ENCODE data around the gene NAV1.

NAV1 gene

DNA sequence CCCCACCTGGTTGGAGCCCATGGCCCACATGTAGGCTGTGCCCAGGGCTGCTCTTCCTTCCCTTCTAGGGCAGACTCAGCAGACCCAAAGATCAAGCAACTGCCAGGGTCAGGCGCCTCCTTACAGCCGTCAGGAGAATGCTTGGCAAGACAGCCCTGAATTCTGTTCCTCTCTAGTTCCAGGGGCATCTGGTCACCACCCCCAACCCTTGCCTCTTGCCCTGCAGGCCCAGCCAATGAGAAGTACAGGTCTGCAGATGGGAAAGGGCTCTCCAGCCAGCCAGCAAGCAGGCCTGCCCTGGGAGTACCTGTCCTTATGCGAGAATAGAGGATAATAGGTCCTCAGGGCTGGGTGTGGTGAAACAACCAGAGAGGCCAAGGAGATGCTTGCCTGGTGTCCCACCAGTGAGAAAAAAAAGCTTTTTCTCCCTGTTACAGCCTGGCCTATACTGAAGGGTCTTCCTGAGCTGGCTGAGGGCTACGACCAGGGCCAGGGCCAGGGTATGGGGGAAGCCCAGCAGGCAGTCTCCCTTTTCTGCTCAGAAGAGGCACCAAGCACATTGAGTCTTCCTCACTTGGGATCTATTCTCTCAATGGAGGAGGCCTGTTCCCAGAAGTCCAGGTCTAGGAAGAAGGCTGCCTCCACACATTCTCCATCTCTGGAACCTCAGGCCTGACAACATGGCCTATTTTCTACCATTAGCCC is 31.4 kb downstream of the NAV1 start:
- H3K9me3 ChIP-seq (ENCODE audit: insufficient read depth, low read depth, low read length): no peaks in the 10 kb centered on the region
- no peak overlapping the region for H4K12ac ChIP-seq (ENCODE audit: low read depth, low read length)
- peaks cover 0 to 2% of the 10 kb centered on the region in 2 experiments for H3K4me1 ChIP-seq (ENCODE audit: control insufficient read depth in 1 of 2, insufficient read depth in 2 of 2, low read length in 2 of 2)
- no peak overlapping the region for H2AK5ac ChIP-seq (ENCODE audit: low read length)
- no peak overlapping the region for H2BK12ac ChIP-seq (ENCODE audit: low read length)
- H2AFZ ChIP-seq (ENCODE audit: insufficient read depth, low read length, poor library complexity): no peak overlapping the region
- no peak overlapping the region for H3K4me3 ChIP-seq (ENCODE audit: low read depth, low read length)
- no peak overlapping the region for H3K23ac ChIP-seq (ENCODE audit: low read length)
- no peaks in the 10 kb centered on the region for H3K27me3 ChIP-seq (ENCODE audit: insufficient read depth, low read length)
- no peak overlapping the region for H4K8ac ChIP-seq (ENCODE audit: low read depth, low read length)
- no peak overlapping the region for H3K14ac ChIP-seq (ENCODE audit: low read length)
- WGBS (ENCODE audit: extremely low coverage, insufficient coverage, insufficient read length): no CpG with 5 or more reads among the region's 4 CpGs
- H3K18ac ChIP-seq (ENCODE audit: low read length): no peak overlapping the region
- H3K4me2 ChIP-seq (ENCODE audit: low read length): no peak overlapping the region
- no peak overlapping the region for H3K27ac ChIP-seq (ENCODE audit: low read depth, low read length)
- no peak overlapping the region for H4K91ac ChIP-seq (ENCODE audit: low read depth, low read length)
- no peak overlapping the region for H3K9ac ChIP-seq (ENCODE audit: low read length)
- H2BK5ac ChIP-seq (ENCODE audit: low read depth, low read length, poor library complexity): no peak overlapping the region
- H3K4ac ChIP-seq (ENCODE audit: low read depth, low read length): no peak overlapping the region
- no peak for DNase-seq
- peaks cover 14 to 21% of the 10 kb centered on the region in 2 experiments for H3K36me3 ChIP-seq (ENCODE audit: control insufficient read depth in 1 of 2, insufficient read depth in 2 of 2, low read length in 2 of 2)
- no peak overlapping the region for H2BK120ac ChIP-seq (ENCODE audit: insufficient read depth, low read length, poor library complexity)
- peaks cover 1% of the 10 kb centered on the region for H3K79me2 ChIP-seq (ENCODE audit: control insufficient read depth, insufficient read depth, low read length, poor library complexity)
- no peaks in the 10 kb centered on the region for H3K79me1 ChIP-seq (ENCODE audit: low read length)

DNA sequence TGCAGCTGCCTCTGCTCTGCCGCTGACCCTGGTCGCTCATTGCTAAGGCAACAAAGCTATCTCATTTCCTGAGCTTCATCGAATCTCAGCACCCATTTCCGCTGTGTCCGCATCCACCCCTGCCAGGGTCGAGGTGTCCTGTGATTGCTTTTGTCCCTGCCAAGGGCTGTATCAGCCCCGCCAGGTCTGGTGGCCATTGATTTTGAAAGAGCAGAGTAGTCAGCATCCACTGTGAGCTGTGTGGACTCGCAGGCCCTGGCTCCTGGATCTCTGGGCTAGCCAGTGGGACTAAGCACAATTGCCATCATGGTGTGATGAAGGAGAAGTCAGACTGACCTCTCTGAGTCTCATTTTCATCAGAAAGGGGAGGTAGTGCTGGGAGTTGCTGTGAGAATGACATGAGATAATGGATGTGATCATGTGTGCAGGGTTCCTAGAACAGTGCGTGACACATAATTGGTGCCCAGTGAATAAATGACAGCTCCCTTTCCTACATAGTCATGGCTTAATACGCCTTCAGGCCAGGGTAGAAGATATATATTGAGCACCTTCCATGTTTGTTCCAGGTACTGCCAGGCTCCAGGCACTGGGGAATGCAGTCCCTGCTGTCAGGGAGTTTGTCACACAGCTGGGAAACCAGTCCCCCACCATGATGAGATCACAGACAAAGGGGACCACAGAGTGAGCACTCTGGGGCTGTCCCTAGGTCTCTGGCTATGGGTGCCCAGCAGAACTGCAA is 32.1 kb downstream of the NAV1 start:
- no peak overlapping the region for H2BK120ac ChIP-seq (ENCODE audit: insufficient read depth, low read length, poor library complexity)

DNA sequence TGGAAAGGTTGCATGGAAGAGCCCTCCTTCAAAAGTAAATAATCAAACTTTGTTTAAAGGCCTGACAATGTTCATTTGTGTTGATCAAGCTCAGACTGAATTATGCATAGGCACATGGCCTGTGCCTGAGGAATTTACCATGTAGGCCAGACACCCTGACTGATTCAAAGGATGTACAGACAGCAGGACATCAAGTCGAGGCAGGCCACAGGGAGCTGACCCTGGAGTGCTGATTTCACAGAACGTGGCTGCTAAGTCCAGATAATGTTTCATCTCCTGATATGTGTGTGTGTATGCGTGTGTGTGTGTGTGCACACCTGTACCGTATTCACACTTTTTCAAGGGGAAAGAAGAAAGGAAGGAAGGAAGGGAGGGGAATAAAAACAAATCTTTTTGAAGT is 34.1 kb downstream of the NAV1 start:
- Histone ChIP-seq H4K91ac (ENCODE audit: low read depth, low read length) (no peak overlapping the region), H4K8ac (ENCODE audit: low read depth, low read length) (no peak overlapping the region), H3K36me3 (ENCODE audit: control insufficient read depth in 1 of 2, insufficient read depth in 2 of 2, low read length in 2 of 2) (peaks cover 4 to 14% of the 10 kb centered on the region in 2 experiments), H3K9ac (ENCODE audit: low read length) (no peak overlapping the region), H3K79me1 (ENCODE audit: low read length) (no peaks in the 10 kb centered on the region), H3K27ac (ENCODE audit: low read depth, low read length) (no peak overlapping the region), H2BK5ac (ENCODE audit: low read depth, low read length, poor library complexity) (no peak overlapping the region), H3K4me2 (ENCODE audit: low read length) (no peak overlapping the region), H2BK120ac (ENCODE audit: insufficient read depth, low read length, poor library complexity) (no peak overlapping the region), H3K4me1 (ENCODE audit: control insufficient read depth in 1 of 2, insufficient read depth in 2 of 2, low read length in 2 of 2) (no peaks in the 10 kb centered on the region), H4K12ac (ENCODE audit: low read depth, low read length) (no peak overlapping the region), H3K9me3 (ENCODE audit: insufficient read depth, low read depth, low read length) (no peaks in the 10 kb centered on the region), H3K4ac (ENCODE audit: low read depth, low read length) (no peak overlapping the region), H3K23ac (ENCODE audit: low read length) (no peak overlapping the region), H2BK12ac (ENCODE audit: low read length) (no peak overlapping the region), H3K27me3 (ENCODE audit: insufficient read depth, low read length) (no peaks in the 10 kb centered on the region), H2AK5ac (ENCODE audit: low read length) (no peak overlapping the region), H3K79me2 (ENCODE audit: control insufficient read depth, insufficient read depth, low read length, poor library complexity) (peaks cover 1% of the 10 kb centered on the region), H3K18ac (ENCODE audit: low read length) (no peak overlapping the region), H3K4me3 (ENCODE audit: low read depth, low read length) (no peak overlapping the region), H2AFZ (ENCODE audit: insufficient read depth, low read length, poor library complexity) (no peak overlapping the region), H3K14ac (ENCODE audit: low read length) (no peak overlapping the region)
- no peak for DNase-seq
- WGBS (ENCODE audit: extremely low coverage, insufficient coverage, insufficient read length): no CpG with 5 or more reads among the region's 4 CpGs

More for the DNA sequence above, 32.1 kb downstream of the NAV1 start:
- peaks cover 12 to 20% of the 10 kb centered on the region in 2 experiments for H3K36me3 ChIP-seq (ENCODE audit: control insufficient read depth in 1 of 2, insufficient read depth in 2 of 2, low read length in 2 of 2)
- H3K18ac ChIP-seq (ENCODE audit: low read length): no peak overlapping the region
- no peak overlapping the region for H4K12ac ChIP-seq (ENCODE audit: low read depth, low read length)
- H3K27ac ChIP-seq (ENCODE audit: low read depth, low read length): no peak overlapping the region
- H2AFZ ChIP-seq (ENCODE audit: insufficient read depth, low read length, poor library complexity): no peak overlapping the region
- no peak overlapping the region for H2AK5ac ChIP-seq (ENCODE audit: low read length)
- H2BK5ac ChIP-seq (ENCODE audit: low read depth, low read length, poor library complexity): no peak overlapping the region
- no peak overlapping the region for H3K4me3 ChIP-seq (ENCODE audit: low read depth, low read length)
- no peak overlapping the region for H3K4me2 ChIP-seq (ENCODE audit: low read length)
- no peaks in the 10 kb centered on the region for H3K9me3 ChIP-seq (ENCODE audit: insufficient read depth, low read depth, low read length)
- DNase-seq: no peak
- H3K9ac ChIP-seq (ENCODE audit: low read length): no peak overlapping the region
- H3K79me2 ChIP-seq (ENCODE audit: control insufficient read depth, insufficient read depth, low read length, poor library complexity): peaks cover 1% of the 10 kb centered on the region
- no peak overlapping the region for H3K23ac ChIP-seq (ENCODE audit: low read length)
- H3K79me1 ChIP-seq (ENCODE audit: low read length): no peaks in the 10 kb centered on the region
- H3K14ac ChIP-seq (ENCODE audit: low read length): no peak overlapping the region
- no peak overlapping the region for H2BK12ac ChIP-seq (ENCODE audit: low read length)
- no peaks in the 10 kb centered on the region for H3K27me3 ChIP-seq (ENCODE audit: insufficient read depth, low read length)
- no peak overlapping the region for H3K4ac ChIP-seq (ENCODE audit: low read depth, low read length)
- WGBS (ENCODE audit: extremely low coverage, insufficient coverage, insufficient read length): no CpG with 5 or more reads among the region's 10 CpGs
- peaks cover 0 to 2% of the 10 kb centered on the region in 2 experiments for H3K4me1 ChIP-seq (ENCODE audit: control insufficient read depth in 1 of 2, insufficient read depth in 2 of 2, low read length in 2 of 2)
- no peak overlapping the region for H4K91ac ChIP-seq (ENCODE audit: low read depth, low read length)
- no peak overlapping the region for H4K8ac ChIP-seq (ENCODE audit: low read depth, low read length)

GRCh38 chr1:201573923-201574322 is 35.0 kb downstream of the NAV1 start:
- H3K4me3 ChIP-seq (ENCODE audit: low read depth, low read length): no peak overlapping the region
- H4K8ac ChIP-seq (ENCODE audit: low read depth, low read length): no peak overlapping the region
- no peak overlapping the region for H2BK5ac ChIP-seq (ENCODE audit: low read depth, low read length, poor library complexity)
- no peak overlapping the region for H4K91ac ChIP-seq (ENCODE audit: low read depth, low read length)
- no peaks in the 10 kb centered on the region for H3K79me2 ChIP-seq (ENCODE audit: control insufficient read depth, insufficient read depth, low read length, poor library complexity)
- H2AFZ ChIP-seq (ENCODE audit: insufficient read depth, low read length, poor library complexity): no peak overlapping the region
- no peaks in the 10 kb centered on the region for H3K4me1 ChIP-seq (ENCODE audit: control insufficient read depth in 1 of 2, insufficient read depth in 2 of 2, low read length in 2 of 2)
- H4K12ac ChIP-seq (ENCODE audit: low read depth, low read length): no peak overlapping the region
- WGBS (ENCODE audit: extremely low coverage, insufficient coverage, insufficient read length): no CpG with 5 or more reads among the region's 6 CpGs
- H2BK12ac ChIP-seq (ENCODE audit: low read length): no peak overlapping the region
- no peak overlapping the region for H3K9ac ChIP-seq (ENCODE audit: low read length)
- H3K9me3 ChIP-seq (ENCODE audit: insufficient read depth, low read depth, low read length): no peaks in the 10 kb centered on the region
- no peak overlapping the region for H3K27ac ChIP-seq (ENCODE audit: low read depth, low read length)
- H3K4ac ChIP-seq (ENCODE audit: low read depth, low read length): no peak overlapping the region
- H3K23ac ChIP-seq (ENCODE audit: low read length): no peak overlapping the region
- H2BK120ac ChIP-seq (ENCODE audit: insufficient read depth, low read length, poor library complexity): no peak overlapping the region
- no peak overlapping the region for H3K4me2 ChIP-seq (ENCODE audit: low read length)
- DNase-seq: no peak
- H3K79me1 ChIP-seq (ENCODE audit: low read length): no peaks in the 10 kb centered on the region
- peaks cover 0 to 14% of the 10 kb centered on the region in 2 experiments for H3K36me3 ChIP-seq (ENCODE audit: control insufficient read depth in 1 of 2, insufficient read depth in 2 of 2, low read length in 2 of 2)
- H2AK5ac ChIP-seq (ENCODE audit: low read length): no peak overlapping the region
- H3K27me3 ChIP-seq (ENCODE audit: insufficient read depth, low read length): no peaks in the 10 kb centered on the region
- H3K14ac ChIP-seq (ENCODE audit: low read length): no peak overlapping the region
- no peak overlapping the region for H3K18ac ChIP-seq (ENCODE audit: low read length)
